ENCODE results near the gene PCBP3. TPM values are rescaled to one million over a fixed set of nuclear protein-coding genes. Genes with fewer than 3 reads are reported as not detected.

The PCBP3 gene
- total and polyA plus RNA-seq, 2 of the 13 experiments (the other 11 are each of a cell fraction or from before 2014, with no cell fraction given): not detected

GRCh38 chr21:45970674-45971615 lies 327.4 kb downstream of the PCBP3 start (continued):
- no peak for TF ChIP-seq CSRNP2 (CRISPR knock-in tag; conservative IDR thresholded peaks at IDR 0.05; ENCODE audit: low read depth)
- no peak for TF ChIP-seq SOX13 (IDR thresholded peaks at IDR 0.05)
- no peak for TF ChIP-seq SOX13 (CRISPR knock-in tag; conservative IDR thresholded peaks at IDR 0.05 in 1 of 2, IDR thresholded peaks at IDR 0.05 in 1 of 2)
- TF ChIP-seq ZNF451 (CRISPR knock-in tag; IDR thresholded peaks at IDR 0.05): no peak
- TF ChIP-seq AHDC1 (CRISPR knock-in tag; IDR thresholded peaks at IDR 0.05; ENCODE audit: borderline replicate concordance): no peak
- TF ChIP-seq ZSCAN21 (CRISPR knock-in tag; IDR thresholded peaks at IDR 0.05; ENCODE audit: borderline replicate concordance): no peak
- no peak for TF ChIP-seq NPAS2 (CRISPR knock-in tag; IDR thresholded peaks at IDR 0.05; ENCODE audit: borderline replicate concordance)
- TF ChIP-seq ZNF234 (CRISPR knock-in tag; conservative IDR thresholded peaks at IDR 0.05): no peak
- TF ChIP-seq NR2F6 (IDR thresholded peaks at IDR 0.05): no peak
- TF ChIP-seq NR2F6 (CRISPR knock-in tag; IDR thresholded peaks at IDR 0.05): no peak
- no peak for TF ChIP-seq NR2F2 (IDR thresholded peaks at IDR 0.05; ENCODE audit: borderline replicate concordance, low read depth)
- no peak for TF ChIP-seq SIX4 (CRISPR knock-in tag; IDR thresholded peaks at IDR 0.05)
- TF ChIP-seq ZNF407 (CRISPR knock-in tag; IDR thresholded peaks at IDR 0.05; ENCODE audit: not compliant biosample characterization): no peak

Data from HepG2 (cell line).